Endothelial cell of umbilical vein (primary cell): ENCODE measurements around the gene CHRNA3. TPM values are rescaled to one million over a fixed set of nuclear protein-coding genes. Genes with fewer than 3 reads are reported as not detected.

Experiments used
- BruUV-seq: library from RNA; stranded (reverse); fragments of 400-500 nt; replicated peaks from 2 replicates; lab custom pipeline; 2021; lab: Mats Ljungman, UMichigan
- CTCF ChIA-PET: fragments of 300-600, 350-600 bp; sonication (Branson Sonifier 250); formaldehyde crosslinking; loops from one replicate; lab custom pipeline; 2021; ENCODE audit warnings: antibody characterized with exemption, inconsistent platforms; lab: Charles Lee
- POLR2A ChIA-PET: fragments of 300-600, 350-600 bp; sonication (Branson Sonifier 250); formaldehyde crosslinking; loops from one replicate; lab custom pipeline; 2021; ENCODE audit warnings: antibody characterized with exemption, inconsistent platforms; lab: Charles Lee
- DNase-seq: peaks from one replicate; pipeline ENCODE4 v3.0.0-alpha.2; 2011; ENCODE audit warnings: low read depth, low spot score
- FAIRE-seq: peaks from 2 replicates; lab custom pipeline; 2011; peaks lifted over from hg19 to GRCh38; lab: Jason Lieb, UNC
- H2AFZ ChIP-seq: 2 replicates; pipeline ENCODE4 v1.6.0; 2012; ENCODE audit warnings: low read depth, low read length, control low read depth, inconsistent platforms
- H3K27ac ChIP-seq: 2 replicates; pipeline ENCODE4 v1.5.1; 2011; ENCODE audit warnings: low read depth, mild to moderate bottlenecking, control low read depth, low read length, moderate library complexity; ENCODE audit not compliant: insufficient read depth
- H3K27me3 ChIP-seq, 2 experiments: 2 replicates each; pipeline versions ENCODE4 v1.6.0 to v1.6.1; 2011; ENCODE audit warnings: low read length in 2 of 2, mixed read lengths in 1 of 2; ENCODE audit not compliant: control insufficient read depth in 2 of 2, insufficient read depth in 2 of 2
- H3K36me3 ChIP-seq, 2 experiments: 2 replicates in 1 of 2; 3 replicates in 1 of 2; pipeline ENCODE4 v1.5.1; 2011; ENCODE audit warnings: low read length in 2 of 2, mild to moderate bottlenecking in 1 of 2, moderate library complexity in 1 of 2; ENCODE audit not compliant: control insufficient read depth in 2 of 2, insufficient read depth in 2 of 2; ENCODE audit errors: extremely low read depth in 1 of 2
- H3K4me1 ChIP-seq: 3 replicates; pipeline ENCODE4 v1.5.1; 2011; ENCODE audit warnings: mild to moderate bottlenecking, low read length; ENCODE audit not compliant: control insufficient read depth, insufficient read depth; ENCODE audit errors: extremely low read depth
- H3K4me2 ChIP-seq: 2 replicates; pipeline ENCODE4 v1.6.1; 2011; ENCODE audit warnings: low read length, control low read depth, mixed read lengths; ENCODE audit not compliant: insufficient read depth
- H3K4me3 ChIP-seq, 3 experiments: fragments of 200-600 bp in 1 of 3; sonication (generic), shearing (Covaris generic) in 1 of 3; replicated peaks in 1 of 3; 2 replicates each; pipeline ENCODE4 v1.5.1; 2011 to 2016; ENCODE audit warnings: control low read depth in 3 of 3, low read length in 3 of 3, mild to moderate bottlenecking in 2 of 3, inconsistent platforms in 1 of 3, low read depth in 1 of 3, moderate library complexity in 1 of 3; ENCODE audit not compliant: insufficient read depth in 1 of 3
- H3K79me2 ChIP-seq: 2 replicates; pipeline ENCODE4 v1.6.0; 2012; ENCODE audit warnings: low read length, inconsistent platforms; ENCODE audit not compliant: control insufficient read depth, insufficient read depth
- H3K9ac ChIP-seq: replicated peaks from 2 replicates; pipeline ENCODE3; 2011; ENCODE audit warnings: low read length, control low read depth; ENCODE audit not compliant: insufficient read depth; ENCODE audit errors: extremely low read depth
- H3K9me1 ChIP-seq: replicated peaks from 3 replicates; pipeline ENCODE4 v1.6.0; 2011; ENCODE audit warnings: mild to moderate bottlenecking, low read length; ENCODE audit not compliant: control insufficient read depth, insufficient read depth; ENCODE audit errors: extremely low read depth
- H3K9me3 ChIP-seq: replicated peaks from 2 replicates; pipeline ENCODE4 v1.5.1; 2012; ENCODE audit warnings: low read length, inconsistent platforms; ENCODE audit not compliant: control insufficient read depth, insufficient read depth
- H4K20me1 ChIP-seq: replicated peaks from 2 replicates; pipeline ENCODE3; 2011; ENCODE audit warnings: mild to moderate bottlenecking, low read length; ENCODE audit not compliant: control insufficient read depth, insufficient read depth; ENCODE audit errors: extremely low read depth
- CTCF ChIP-seq, 2 donors: IDR thresholded peaks; 1 replicate in 1 of 2; 2 replicates in 1 of 2; pipeline ENCODE4 v1.5.1; 2011; ENCODE audit warnings: low read length in 2 of 2, mild to moderate bottlenecking in 2 of 2, moderate library complexity in 2 of 2, control low read depth in 1 of 2, inconsistent platforms in 1 of 2, low read depth in 1 of 2; ENCODE audit not compliant: insufficient read depth in 1 of 2; ENCODE audit errors: extremely low read depth in 1 of 2
- EZH2 ChIP-seq: IDR thresholded peaks from 2 replicates; pipeline ENCODE4 v1.6.1; 2012; ENCODE audit warnings: borderline replicate concordance, low read depth, mild to moderate bottlenecking, moderate library complexity, low read length, inconsistent platforms; ENCODE audit not compliant: severe bottlenecking
- FOS ChIP-seq: IDR thresholded peaks from 2 replicates; pipeline ENCODE4 v1.6.1; 2011; ENCODE audit warnings: mild to moderate bottlenecking, low read length, moderate library complexity, borderline replicate concordance; ENCODE audit not compliant: insufficient read depth
- GATA2 ChIP-seq: IDR thresholded peaks from 2 replicates; pipeline ENCODE4 v1.7.0; 2011; ENCODE audit warnings: low read depth, mild to moderate bottlenecking, moderate library complexity, mixed read lengths, low read length; ENCODE audit not compliant: insufficient read length, insufficient read depth
- JUN ChIP-seq: IDR thresholded peaks from 2 replicates; pipeline ENCODE4 v1.6.1; 2011; ENCODE audit warnings: borderline replicate concordance, low read depth; ENCODE audit not compliant: insufficient read length, insufficient read depth
- MAX ChIP-seq: IDR thresholded peaks from 2 replicates; pipeline ENCODE4 v1.6.1; 2011; ENCODE audit not compliant: insufficient read depth, insufficient read length
- MYC ChIP-seq: IDR thresholded peaks from one replicate; pipeline ENCODE4 v1.6.1; 2011; ENCODE audit warnings: mild to moderate bottlenecking, low read depth, low read length
- POLR2A ChIP-seq: IDR thresholded peaks from 2 replicates; pipeline ENCODE4 v1.6.1; 2012; ENCODE audit warnings: low read depth, mild to moderate bottlenecking, control low read depth, low read length
- POLR2AphosphoS5 ChIP-seq: IDR thresholded peaks from 2 replicates; pipeline ENCODE4 v1.6.1; 2012; ENCODE audit warnings: low read depth, mild to moderate bottlenecking, control low read depth, low read length, moderate library complexity; ENCODE audit not compliant: insufficient read depth
- dilution Hi-C: fragments of 300-500 bp; cut with MboI; formaldehyde crosslinking; loops from one replicate; pipeline ENCODE4 v1.15.0; 2019; ENCODE audit warnings: low sequenced_read_pairs; ENCODE audit not compliant: extremely low pct_ligation_motif_present
- intact Hi-C: fragments of 100-400 bp; cut with micrococcal nuclease; formaldehyde crosslinking; loops from one replicate; pipeline ENCODE4 v1.10.0; 2022
- polyA plus RNA-seq, 4 experiments: library from polyadenylated mRNA; depleted of rRNA in 3 of 4; stranded (reverse) in 3 of 4; unstranded in 1 of 4; fragments of >200 nt; gene quantifications; 2 replicates each; pipeline versions ENCODE4 v1.2.1 to v1.2.3, GENCODE V29; 2011 to 2012; ENCODE audit warnings: missing spikeins in 1 of 4
- total RNA-seq: library from RNA; stranded (reverse); gene quantifications from 2 replicates; pipeline ENCODE4 v1.2.3, GENCODE V29; 2021

The CHRNA3 gene
- total and polyA plus RNA-seq, 2 donors (not counting 3 experiments of a cell fraction or from before 2014, with no cell fraction given), result not detected

- H3K4me3 ChIP-seq, result no peak overlapping the region
- ChIA-PET POLR2A (interaction anchor here (0.6 kb wide), 1 partner anchor 201 kb away, joined by 3 read pairs; no protein-coding TSS in a partner anchor), CTCF (interaction anchor here (0.7 kb wide), 2 partner anchors 18 to 48 kb away, joined by 3 to 4 read pairs; no protein-coding TSS in a partner anchor)
- H3K9ac ChIP-seq, result no peak overlapping the region
- H3K27ac ChIP-seq, result no peak overlapping the region
- no peaks in the 10 kb centered on the region for H3K79me2 ChIP-seq
- no peak overlapping the region for H3K4me2 ChIP-seq
- DNase-seq (no peak), FAIRE-seq (no peak)
- no peaks in the 10 kb centered on the region for H3K9me1 ChIP-seq
- dilution Hi-C loops (no loop called here), intact Hi-C loops (no loop called here)
- H3K36me3 ChIP-seq, result no peaks in the 10 kb centered on the region
- peaks cover 12% of the 10 kb centered on the region for H3K4me1 ChIP-seq
- TF ChIP-seq MYC (no peak), POLR2AphosphoS5 (no peak), EZH2 (no peak), GATA2 (no peak), POLR2A (no peak), FOS (no peak), JUN (no peak), MAX (no peak), CTCF (IDR thresholded peaks at IDR 0.05; ENCODE audit: extremely low read depth in 1 of 2, insufficient read depth in 1 of 2, low read depth in 1 of 2, low read length in 2 of 2) (no peak)
- no peaks in the 10 kb centered on the region for H3K9me3 ChIP-seq
- no peak overlapping the region for H2AFZ ChIP-seq
- H4K20me1 ChIP-seq, result no peaks in the 10 kb centered on the region
- BruUV-seq, result no TSS peak
- peaks cover 2 to 15% of the 10 kb centered on the region in 2 experiments for H3K27me3 ChIP-seq
These were observed 57.7 kb downstream of the CHRNA3 start for GRCh38 chr15:78563092-78563491.
